Kidney (tissue), 14 donors: ENCODE results near the gene SSBP1. TPM values are rescaled to one million over a fixed set of nuclear protein-coding genes. Genes with fewer than 3 reads are reported as not detected.

ENCODE experiments used
- DNase-seq, 5 donors: peaks; one replicate each; pipeline ENCODE4 v3.0.0-alpha.2; 2013 to 2020
- FAIRE-seq: peaks from 2 replicates; lab custom pipeline; 2012; peaks lifted over from hg19 to GRCh38; lab: Jason Lieb, UNC
- H3K27ac ChIP-seq, 2 donors: one replicate each; pipeline ENCODE4 v1.7.0; 2013; ENCODE audit warnings: low read depth in 2 of 2, low read length in 2 of 2, inconsistent platforms in 1 of 2
- H3K27me3 ChIP-seq: one replicate; pipeline ENCODE4 v1.7.1; 2013; ENCODE audit warnings: low read length, inconsistent platforms; ENCODE audit not compliant: control insufficient read depth, insufficient read depth
- H3K36me3 ChIP-seq, 3 donors: one replicate each; pipeline versions ENCODE4 v1.7.0 to v1.7.1; 2013; ENCODE audit warnings: low read length in 3 of 3, control low read depth in 1 of 3, inconsistent platforms in 1 of 3; ENCODE audit not compliant: insufficient read depth in 3 of 3, control insufficient read depth in 2 of 3
- H3K4me1 ChIP-seq, 3 donors: one replicate each; pipeline versions ENCODE4 v1.7.0 to v1.7.1; 2013; ENCODE audit warnings: low read length in 3 of 3, inconsistent platforms in 1 of 3, low read depth in 1 of 3; ENCODE audit not compliant: control insufficient read depth in 2 of 3, insufficient read depth in 2 of 3
- H3K4me3 ChIP-seq, 3 donors: one replicate each; pipeline versions ENCODE4 v1.7.0 to v1.8.1; 2013; ENCODE audit warnings: low read length in 3 of 3, control low read depth in 1 of 3, inconsistent platforms in 1 of 3
- H3K9ac ChIP-seq, 3 donors: one replicate each; pipeline versions ENCODE4 v1.7.0 to v1.7.1; 2013; ENCODE audit warnings: low read length in 3 of 3, control low read depth in 1 of 3, inconsistent platforms in 1 of 3
- H3K9me3 ChIP-seq, 3 donors: one replicate each; pipeline versions ENCODE4 v1.7.0 to v1.7.1; 2013; ENCODE audit warnings: low read length in 3 of 3, control low read depth in 1 of 3, inconsistent platforms in 1 of 3; ENCODE audit not compliant: control insufficient read depth in 2 of 3, insufficient read depth in 1 of 3
- intact Hi-C: fragments of 100-400 bp; cut with DNase I; formaldehyde crosslinking; loops from one replicate; pipeline ENCODE4 v1.11.1; 2022
- polyA plus RNA-seq: library from polyadenylated mRNA; stranded (reverse); fragments of 350-450 nt; fragmentation: Illumina TruSeq; extraction: RNeasy Lipid Tissue Mini Kit (QIAGEN cat#74804); gene quantifications from one replicate; pipeline ENCODE4 v1.2.3, GENCODE V29; 2014; ENCODE audit warnings: low read depth, low replicate concordance; ENCODE audit not compliant: insufficient read depth
- total RNA-seq: library from RNA; stranded (reverse); fragmentation: NEBNext Ultra II Directional; extraction: Animal tissue kit (Norgen Biotek cat#: 25700); gene quantifications from one replicate; pipeline ENCODE4 v1.2.1, GENCODE V29; 2021
- TF ChIP-seq, protein P1 (sequence below): IDR thresholded peaks from 3 replicates; pipeline ENCODE4 v1.5.1; 2012; ENCODE audit warnings: mild to moderate bottlenecking, moderate library complexity, borderline replicate concordance; ENCODE audit not compliant: insufficient read depth; ENCODE audit errors: extremely low read depth
- donor health status: control.
- donor health status: control.
- donor health status: control.
- donor health status: control.
- donor health status: control.
- donor health status: DM: yes; HTN: yes; CAD: no.
- donor health status: Normal renal cell carcinoma (clear cell type).

SSBP1 gene
- total and polyA plus RNA-seq, 2 donors from 2014 or later: 90.2 to 190 TPM

DNA sequence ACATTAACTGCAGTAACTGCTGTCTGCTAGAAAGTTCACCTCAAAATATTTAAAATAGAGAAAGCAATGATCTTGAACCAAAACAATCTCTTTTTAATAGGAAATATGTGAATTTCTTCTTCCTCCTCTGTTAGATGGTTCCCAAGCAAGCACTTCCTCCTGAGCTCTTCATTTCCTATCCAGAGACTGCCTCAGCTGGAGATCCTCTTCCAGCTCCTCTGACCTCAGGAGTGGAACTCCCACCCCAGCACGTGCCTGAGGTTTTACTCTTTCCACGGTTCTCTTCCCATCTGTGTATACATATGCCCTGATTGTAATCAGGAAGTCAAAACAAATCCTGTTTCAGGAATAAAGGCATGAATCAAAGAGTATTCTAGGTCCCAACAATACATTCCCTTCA lies 41.8 kb upstream of the SSBP1 start:
- intact Hi-C loops: no loop called here
- TF ChIP-seq, protein P1, sequence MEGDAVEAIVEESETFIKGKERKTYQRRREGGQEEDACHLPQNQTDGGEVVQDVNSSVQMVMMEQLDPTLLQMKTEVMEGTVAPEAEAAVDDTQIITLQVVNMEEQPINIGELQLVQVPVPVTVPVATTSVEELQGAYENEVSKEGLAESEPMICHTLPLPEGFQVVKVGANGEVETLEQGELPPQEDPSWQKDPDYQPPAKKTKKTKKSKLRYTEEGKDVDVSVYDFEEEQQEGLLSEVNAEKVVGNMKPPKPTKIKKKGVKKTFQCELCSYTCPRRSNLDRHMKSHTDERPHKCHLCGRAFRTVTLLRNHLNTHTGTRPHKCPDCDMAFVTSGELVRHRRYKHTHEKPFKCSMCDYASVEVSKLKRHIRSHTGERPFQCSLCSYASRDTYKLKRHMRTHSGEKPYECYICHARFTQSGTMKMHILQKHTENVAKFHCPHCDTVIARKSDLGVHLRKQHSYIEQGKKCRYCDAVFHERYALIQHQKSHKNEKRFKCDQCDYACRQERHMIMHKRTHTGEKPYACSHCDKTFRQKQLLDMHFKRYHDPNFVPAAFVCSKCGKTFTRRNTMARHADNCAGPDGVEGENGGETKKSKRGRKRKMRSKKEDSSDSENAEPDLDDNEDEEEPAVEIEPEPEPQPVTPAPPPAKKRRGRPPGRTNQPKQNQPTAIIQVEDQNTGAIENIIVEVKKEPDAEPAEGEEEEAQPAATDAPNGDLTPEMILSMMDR: no peak
- no peak overlapping the region for H3K27ac ChIP-seq
- DNase-seq: no peak
- no peak for FAIRE-seq
- H3K4me3 ChIP-seq: no peak overlapping the region
- no peaks in the 10 kb centered on the region for H3K36me3 ChIP-seq
- H3K4me1 ChIP-seq: peaks cover 3 to 24% (median 15%) of the 10 kb centered on the region in 3 donors
- no peak overlapping the region for H3K9ac ChIP-seq
- H3K9me3 ChIP-seq: no peaks in the 10 kb centered on the region
- no peaks in the 10 kb centered on the region for H3K27me3 ChIP-seq

DNA sequence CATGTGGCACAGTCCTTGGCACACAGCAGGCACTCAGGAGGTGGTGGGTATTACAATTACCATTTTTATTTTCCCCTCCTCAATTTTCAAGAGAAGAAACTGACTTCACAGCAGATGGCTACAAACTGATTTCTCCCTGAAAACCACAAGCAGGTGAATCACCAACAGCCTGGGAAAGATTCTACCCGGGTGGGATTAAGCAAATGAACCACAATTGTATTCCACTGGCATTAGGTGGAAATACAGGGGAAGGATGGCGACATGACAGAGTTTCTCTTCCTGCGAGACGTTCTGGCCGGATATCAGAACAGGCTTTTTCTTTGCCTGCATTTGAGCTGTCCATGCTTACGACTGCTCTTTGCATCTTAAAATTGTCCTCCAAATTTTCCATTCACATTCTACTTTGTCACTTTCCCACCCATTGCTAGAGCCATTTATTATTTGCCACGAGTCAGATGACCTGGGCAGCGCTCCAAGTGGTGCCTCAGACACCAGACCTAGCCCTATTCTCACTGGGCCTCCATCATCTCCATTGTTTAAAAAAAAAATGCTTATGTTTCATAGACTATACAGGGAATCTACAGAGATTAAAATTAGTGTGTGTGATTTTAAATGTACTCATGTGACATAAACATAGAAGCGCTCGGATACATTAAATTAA lies 40.8 kb upstream of the SSBP1 start:
- Histone ChIP-seq H3K27me3 (no peaks in the 10 kb centered on the region), H3K4me1 (peaks cover 3 to 24% (median 15%) of the 10 kb centered on the region in 3 donors), H3K4me3 (no peak overlapping the region), H3K9me3 (no peaks in the 10 kb centered on the region), H3K27ac (no peak overlapping the region), H3K36me3 (no peaks in the 10 kb centered on the region), H3K9ac (no peak overlapping the region)
- no peak for DNase-seq
- intact Hi-C loops: no loop called here
- FAIRE-seq: no peak
- TF ChIP-seq, protein P1: no peak

DNA sequence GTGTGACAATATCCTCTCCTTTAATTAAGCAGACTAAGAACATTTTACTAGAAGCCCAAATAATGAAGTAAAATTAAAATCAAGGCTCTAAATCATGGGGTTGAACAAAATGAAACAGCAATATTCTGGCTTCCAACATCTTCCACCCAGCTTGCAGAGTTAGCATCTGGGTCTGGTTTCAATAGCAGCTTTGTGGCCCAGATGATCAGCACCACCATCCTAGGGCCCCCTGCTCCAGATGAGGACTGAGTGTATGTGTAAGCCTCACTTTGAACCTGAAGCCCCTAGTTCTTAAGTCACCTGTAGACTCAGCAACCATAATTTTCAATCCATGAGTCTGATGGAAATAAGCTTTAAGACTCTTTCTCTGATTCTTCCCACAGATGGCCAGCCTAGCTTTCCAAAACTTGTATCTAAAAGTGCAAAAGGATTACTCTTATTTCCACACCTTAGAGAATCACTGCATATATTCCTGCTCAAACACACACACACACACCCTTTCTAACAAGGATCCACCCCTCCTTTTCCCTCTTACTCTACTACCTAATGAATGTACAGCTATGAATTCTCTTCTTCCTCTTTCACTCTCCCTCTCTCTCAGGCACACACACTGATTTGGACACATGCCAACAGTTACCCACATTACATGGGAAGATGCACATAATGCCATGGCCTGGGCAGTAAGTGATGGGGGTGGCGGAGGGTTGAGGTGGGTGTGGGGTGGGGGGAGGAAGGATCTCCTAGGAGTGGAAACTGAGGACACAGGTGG lies 39.7 kb upstream of the SSBP1 start:
- intact Hi-C loops: no loop called here
- FAIRE-seq (no peak), DNase-seq (no peak)
- Histone ChIP-seq H3K4me1 (peaks cover 3 to 24% (median 18%) of the 10 kb centered on the region in 3 donors), H3K27ac (no peak overlapping the region), H3K27me3 (no peaks in the 10 kb centered on the region), H3K9me3 (no peaks in the 10 kb centered on the region), H3K9ac (no peak overlapping the region), H3K36me3 (no peaks in the 10 kb centered on the region), H3K4me3 (no peak overlapping the region)
- TF ChIP-seq, protein P1: no peak
